Right lobe of liver (tissue), 4 donors: ENCODE data around the gene COL27A1.

ENCODE experiments used
- CTCF ChIP-seq, 4 donors: fragments of 200-600 bp in 3 of 4; fragments of 450-650 bp in 1 of 4; IDR thresholded peaks; one replicate each; pipeline versions ENCODE4 v1.5.1 to v1.8.0; 2016 to 2022; ENCODE audit warnings: antibody characterized with exemption in 4 of 4, mild to moderate bottlenecking in 2 of 4
- POLR2A ChIP-seq: fragments of 450-650 bp; IDR thresholded peaks from one replicate; pipeline ENCODE4 v1.6.1; 2017; ENCODE audit warnings: antibody characterized with exemption, mild to moderate bottlenecking
- donor health status: DM: no; HTN: no; CAD: no.
- donor health status: DM: no; HTN: no; CAD: no.
- donor health status: DM: no; HTN: yes; CAD: no.

- TF ChIP-seq CTCF (IDR thresholded peaks at IDR 0.05) (no peak), POLR2A (no peak)
Observed at GRCh38 chr9:114138552-114138971, 16.8 kb upstream of the COL27A1 start.
